IPS DF 6.9 (cell line): ENCODE data around the gene MLYCD.

ENCODE experiments used
- DNase-seq: peaks from one replicate; pipeline ENCODE4 v3.0.0-alpha.2; 2013; ENCODE audit warnings: low read depth, low spot score
- H3K27ac ChIP-seq: one replicate; pipeline ENCODE4 v1.5.1; 2013; ENCODE audit warnings: low read length, control low read depth
- H3K27me3 ChIP-seq: 2 replicates; pipeline ENCODE4 v1.6.1; 2013; ENCODE audit warnings: mild to moderate bottlenecking, low read length; ENCODE audit not compliant: control insufficient read depth, insufficient read depth
- H3K36me3 ChIP-seq: 2 replicates; pipeline ENCODE4 v1.6.1; 2013; ENCODE audit warnings: low read length; ENCODE audit not compliant: control insufficient read depth, insufficient read depth
- H3K4me1 ChIP-seq: 2 replicates; pipeline ENCODE4 v1.6.1; 2013; ENCODE audit warnings: low read length; ENCODE audit not compliant: control insufficient read depth, insufficient read depth
- H3K4me3 ChIP-seq: 2 replicates; pipeline ENCODE4 v1.5.1; 2013; ENCODE audit warnings: mild to moderate bottlenecking, low read length
- H3K9me3 ChIP-seq: 2 replicates; pipeline ENCODE4 v1.6.1; 2013; ENCODE audit warnings: low read length, inconsistent platforms; ENCODE audit not compliant: control insufficient read depth, insufficient read depth
- WGBS: extraction: QIAGEN DNeasy Blood & Tissue Kit; methylation state at CpG from one replicate; pipeline ENCODE4 v1.1.7; 2013; ENCODE audit warnings: mixed read lengths, missing lambda C conversion rate; ENCODE audit not compliant: insufficient read length, insufficient coverage; 5-methylcytosine and 5-hydroxymethylcytosine counted together

MLYCD gene

DNA sequence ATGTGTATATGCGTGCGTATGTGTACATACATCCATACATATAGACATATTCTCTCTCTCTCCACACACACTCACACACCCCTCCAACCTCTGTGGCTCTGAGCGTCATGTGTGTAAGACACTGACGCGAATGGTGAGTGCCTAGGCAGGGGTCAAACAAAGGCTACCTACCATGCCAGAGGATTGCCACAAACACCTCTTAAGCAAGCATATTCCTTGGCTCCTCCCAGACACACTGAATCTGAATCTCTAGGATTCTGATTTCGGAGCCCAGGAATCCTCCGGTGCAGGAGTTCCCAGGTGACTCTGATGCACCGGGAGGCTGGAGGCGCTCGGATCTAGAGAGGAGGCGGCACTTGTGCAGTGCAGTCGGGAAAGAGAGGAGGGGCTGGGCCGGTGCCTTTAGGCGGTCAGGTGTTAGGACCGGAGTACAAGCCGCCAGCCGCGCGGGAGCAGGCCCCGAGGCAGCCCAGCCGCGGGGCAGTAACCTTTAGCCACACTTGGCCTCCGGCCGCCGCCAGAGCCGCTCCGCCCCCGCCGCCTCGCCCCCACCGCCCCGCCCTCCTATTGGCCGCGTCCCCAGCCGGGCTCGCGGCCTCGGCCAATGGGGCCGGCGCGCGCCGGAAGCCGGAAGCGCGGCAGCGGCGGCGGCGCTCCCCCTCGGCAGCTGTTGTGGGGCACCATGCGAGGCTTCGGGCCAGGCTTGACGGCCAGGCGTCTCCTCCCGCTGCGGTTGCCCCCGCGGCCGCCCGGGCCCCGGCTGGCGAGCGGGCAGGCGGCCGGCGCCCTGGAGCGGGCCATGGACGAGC is at the start of gene MLYCD:
Gene MLYCD (plus strand): TSS at position 653 of the 809 bp plus-strand sequence. CDS start 30 bp downstream, at position 683.
- no peaks in the 10 kb centered on the region for H3K27me3 ChIP-seq
- WGBS: no CpG with 5 or more reads among the region's 69 CpGs

DNA sequence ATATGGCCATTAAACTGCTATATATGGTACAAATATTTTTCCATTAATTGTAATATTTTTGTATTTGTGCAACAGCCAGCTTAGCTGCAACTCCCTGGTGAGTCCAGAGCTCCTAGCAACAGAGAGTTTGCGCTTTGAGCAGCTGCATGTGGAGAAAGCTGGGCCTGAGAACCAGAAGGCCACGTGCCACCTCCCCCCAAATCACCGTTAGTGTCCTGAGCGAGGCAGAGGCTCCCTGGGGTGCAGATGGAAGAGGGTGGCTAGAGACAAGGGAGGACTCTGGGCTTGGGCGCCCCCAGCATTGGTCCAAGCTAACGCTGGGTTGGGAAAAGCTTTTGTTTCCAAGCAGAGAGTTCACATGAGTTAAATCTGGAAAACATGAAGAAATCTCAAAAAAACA is 49.5 kb upstream of the MLYCD start:
- H3K27me3 ChIP-seq: no peaks in the 10 kb centered on the region
- no peak for DNase-seq
- no CpG with 5 or more reads among the region's 6 CpGs for WGBS
- H3K27ac ChIP-seq: no peak overlapping the region
- H3K9me3 ChIP-seq: no peaks in the 10 kb centered on the region
- H3K4me1 ChIP-seq: peaks cover 2% of the 10 kb centered on the region; the same call in 1 of the 2 replicates
- no peaks in the 10 kb centered on the region for H3K36me3 ChIP-seq
- H3K4me3 ChIP-seq: no peak overlapping the region

More for the DNA sequence above, at the start of gene MLYCD:
- peak within 1 kb of the TSS; percentile 84 for H3K4me3 ChIP-seq
- 0 out of 2 replicates have a peak, but pooled peaks cover under 1% of the 10 kb centered on the region for H3K36me3 ChIP-seq
- no peak within 1 kb of the TSS for H3K27ac ChIP-seq
- peak; percentile 35 for DNase-seq
- H3K9me3 ChIP-seq: no peaks in the 10 kb centered on the region
- peaks cover 1% of the 10 kb centered on the region; the same call in 1 of the 2 replicates for H3K4me1 ChIP-seq

DNA sequence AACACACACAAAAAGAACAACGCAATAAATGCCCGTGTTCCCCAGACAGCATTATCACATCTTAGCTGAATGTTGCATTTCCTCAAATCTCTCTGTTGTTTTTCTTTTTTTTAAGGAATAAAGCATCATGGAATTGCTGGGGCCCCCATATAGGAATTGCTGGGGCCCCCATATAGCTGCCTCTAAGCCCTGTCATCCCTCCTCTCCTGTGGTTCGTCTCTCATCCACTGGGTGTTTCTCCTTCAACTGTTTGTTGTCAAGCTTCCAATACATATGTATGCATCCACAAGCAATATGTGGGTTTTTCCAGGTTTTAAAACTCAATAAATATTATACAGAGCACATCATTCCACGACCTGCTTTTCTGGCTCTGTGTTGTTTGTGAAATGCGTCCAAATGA is 48.0 kb upstream of the MLYCD start:
- no CpG with 5 or more reads among the region's 5 CpGs for WGBS
- Histone ChIP-seq H3K9me3 (no peaks in the 10 kb centered on the region), H3K27me3 (no peaks in the 10 kb centered on the region), H3K27ac (no peak overlapping the region), H3K4me1 (peaks cover 2% of the 10 kb centered on the region; the same call in 1 of the 2 replicates), H3K4me3 (no peak overlapping the region), H3K36me3 (no peaks in the 10 kb centered on the region)
- no peak for DNase-seq

DNA sequence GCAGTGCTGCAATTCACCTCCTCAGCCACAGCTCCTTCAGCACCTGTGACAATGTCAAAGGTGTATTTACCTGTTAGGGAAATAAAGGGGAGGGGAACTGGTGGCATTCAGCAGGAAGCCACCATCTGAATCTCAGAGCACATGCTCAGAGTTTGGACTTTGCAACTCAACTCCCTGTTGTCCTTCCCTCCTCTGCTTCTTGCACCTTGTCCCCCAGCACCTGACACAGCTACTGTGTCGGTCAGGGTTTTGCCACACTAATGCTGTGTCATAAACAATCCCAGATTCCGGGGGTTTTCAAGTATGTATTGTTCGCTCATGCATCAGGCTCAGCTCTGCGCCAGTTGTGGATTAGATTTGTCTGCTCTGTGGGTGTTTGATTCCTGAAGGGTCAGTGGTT is 47.4 kb upstream of the MLYCD start:
- H3K4me1 ChIP-seq: peaks cover 2% of the 10 kb centered on the region; the same call in 1 of the 2 replicates
- DNase-seq: no peak
- no peak overlapping the region for H3K27ac ChIP-seq
- WGBS: no CpG with 5 or more reads among the region's 4 CpGs
- H3K9me3 ChIP-seq: no peaks in the 10 kb centered on the region
- H3K4me3 ChIP-seq: no peak overlapping the region
- H3K27me3 ChIP-seq: no peaks in the 10 kb centered on the region
- H3K36me3 ChIP-seq: no peaks in the 10 kb centered on the region

DNA sequence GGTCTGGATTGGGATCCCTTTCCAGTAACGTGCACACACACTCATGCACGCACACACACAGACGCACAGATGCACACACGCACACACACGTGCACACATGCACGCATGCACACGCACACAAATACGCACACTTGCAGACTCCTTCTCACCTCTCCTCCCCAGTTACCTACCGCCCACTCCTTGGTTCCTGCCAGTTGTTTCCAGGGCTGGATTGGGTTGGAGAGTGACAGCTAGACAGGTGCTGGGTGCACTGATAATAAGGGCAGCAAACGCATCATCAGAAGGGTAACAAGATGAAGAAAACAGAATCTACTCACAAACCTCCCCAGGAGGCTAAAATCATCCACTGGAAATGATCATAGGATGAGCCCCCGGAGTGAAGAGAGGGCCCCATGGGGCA is 46.1 kb upstream of the MLYCD start:
- Histone ChIP-seq H3K36me3 (no peaks in the 10 kb centered on the region), H3K9me3 (no peaks in the 10 kb centered on the region), H3K27ac (no peak overlapping the region), H3K27me3 (no peaks in the 10 kb centered on the region), H3K4me1 (peaks cover 2% of the 10 kb centered on the region; the same call in 1 of the 2 replicates), H3K4me3 (no peak overlapping the region)
- DNase-seq: no peak
- WGBS: no CpG with 5 or more reads among the region's 11 CpGs

DNA sequence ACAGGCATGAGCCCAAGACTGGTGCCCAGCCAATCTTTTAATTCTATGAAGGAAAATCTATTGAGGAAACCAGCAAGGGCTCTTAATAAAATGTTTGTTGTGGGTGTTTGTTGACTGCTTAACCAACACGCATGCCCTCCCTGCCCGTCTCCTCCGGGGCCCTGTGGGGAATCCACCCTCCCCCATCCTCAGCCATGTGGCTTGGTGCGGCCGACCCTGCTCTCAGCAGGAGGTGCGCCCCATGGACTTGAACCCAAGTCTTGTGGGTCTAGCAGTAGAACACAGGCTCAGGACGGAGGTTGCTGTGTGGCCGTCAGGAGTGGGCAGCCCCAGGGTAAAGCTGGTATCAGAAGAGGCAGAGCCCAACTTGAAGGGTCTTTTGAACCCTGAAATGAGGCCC is 45.1 kb upstream of the MLYCD start:
- no peaks in the 10 kb centered on the region for H3K36me3 ChIP-seq
- H3K4me3 ChIP-seq: no peak overlapping the region
- H3K4me1 ChIP-seq: peaks cover 2% of the 10 kb centered on the region; the same call in 1 of the 2 replicates
- DNase-seq: no peak
- H3K27me3 ChIP-seq: no peaks in the 10 kb centered on the region
- WGBS: no CpG with 5 or more reads among the region's 8 CpGs
- H3K27ac ChIP-seq: no peak overlapping the region
- H3K9me3 ChIP-seq: no peaks in the 10 kb centered on the region

DNA sequence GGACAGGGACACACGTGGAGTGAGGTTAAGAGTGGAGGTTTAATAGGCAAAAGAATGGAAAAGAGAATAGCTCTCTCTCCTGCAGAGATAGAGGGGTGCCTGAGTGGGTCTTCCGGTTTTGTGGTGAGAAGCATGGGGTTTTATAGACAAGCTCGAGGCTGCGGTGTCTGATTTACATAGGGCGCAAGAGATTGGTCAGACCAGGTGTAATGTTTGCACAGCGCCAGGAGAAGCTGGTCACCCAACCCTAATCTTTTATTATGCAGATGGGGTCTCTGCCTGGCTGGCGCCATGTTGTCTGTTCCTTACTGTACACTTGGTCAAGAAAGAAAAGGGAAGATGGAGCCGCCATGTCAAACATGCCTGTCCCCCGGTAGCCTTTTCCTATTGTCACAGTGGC is 44.5 kb upstream of the MLYCD start:
- no CpG with 5 or more reads among the region's 9 CpGs for WGBS
- DNase-seq: no peak
- no peak overlapping the region for H3K4me3 ChIP-seq
- H3K36me3 ChIP-seq: no peaks in the 10 kb centered on the region
- no peaks in the 10 kb centered on the region for H3K27me3 ChIP-seq
- no peak overlapping the region for H3K27ac ChIP-seq
- H3K4me1 ChIP-seq: peaks cover 2% of the 10 kb centered on the region
- H3K9me3 ChIP-seq: no peaks in the 10 kb centered on the region

DNA sequence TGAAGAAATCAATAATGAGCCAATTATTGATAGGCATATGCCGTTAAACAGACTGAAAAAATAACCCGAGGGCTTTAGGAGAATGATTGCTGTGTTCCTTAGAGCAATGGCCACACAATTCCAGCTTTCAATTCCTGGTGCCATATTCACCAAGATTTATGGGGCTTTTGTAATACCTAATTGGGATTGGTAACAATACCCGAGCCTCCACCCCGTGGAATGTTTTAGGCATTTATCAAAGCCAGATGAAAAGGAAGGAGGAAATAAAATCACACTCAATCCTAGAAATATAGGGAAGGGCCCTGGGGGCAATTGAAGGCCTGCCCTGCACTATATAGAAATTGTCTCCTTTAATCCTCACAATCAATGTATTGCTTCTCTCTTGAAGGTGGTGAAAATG is 42.1 kb upstream of the MLYCD start:
- no peaks in the 10 kb centered on the region for H3K9me3 ChIP-seq
- H3K36me3 ChIP-seq: no peaks in the 10 kb centered on the region
- no peak for DNase-seq
- H3K4me3 ChIP-seq: no peak overlapping the region
- no peaks in the 10 kb centered on the region for H3K27me3 ChIP-seq
- peaks cover 2% of the 10 kb centered on the region for H3K4me1 ChIP-seq
- H3K27ac ChIP-seq: no peak overlapping the region
- no CpG with 5 or more reads among the region's 4 CpGs for WGBS

DNA sequence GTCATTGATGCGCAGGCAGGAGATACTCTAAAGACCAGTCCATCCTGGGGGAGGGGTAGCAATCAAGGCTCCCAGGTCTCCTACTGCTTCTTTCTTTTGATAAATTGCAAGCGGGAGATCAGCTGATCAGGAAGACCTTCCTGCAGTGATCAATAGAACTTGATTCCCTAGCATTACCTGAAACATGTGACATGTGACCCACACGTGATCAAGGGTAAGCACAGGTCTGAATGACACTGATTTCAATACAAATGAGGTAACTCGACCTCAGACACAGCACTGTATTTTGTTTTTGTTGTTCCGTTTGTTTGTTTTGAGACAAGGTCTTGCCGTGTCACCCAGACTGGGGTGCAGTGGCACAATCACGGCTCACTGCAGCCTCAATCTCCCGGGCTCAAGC is 39.6 kb upstream of the MLYCD start:
- no peak for DNase-seq
- no peaks in the 10 kb centered on the region for H3K36me3 ChIP-seq
- no peaks in the 10 kb centered on the region for H3K27me3 ChIP-seq

DNA sequence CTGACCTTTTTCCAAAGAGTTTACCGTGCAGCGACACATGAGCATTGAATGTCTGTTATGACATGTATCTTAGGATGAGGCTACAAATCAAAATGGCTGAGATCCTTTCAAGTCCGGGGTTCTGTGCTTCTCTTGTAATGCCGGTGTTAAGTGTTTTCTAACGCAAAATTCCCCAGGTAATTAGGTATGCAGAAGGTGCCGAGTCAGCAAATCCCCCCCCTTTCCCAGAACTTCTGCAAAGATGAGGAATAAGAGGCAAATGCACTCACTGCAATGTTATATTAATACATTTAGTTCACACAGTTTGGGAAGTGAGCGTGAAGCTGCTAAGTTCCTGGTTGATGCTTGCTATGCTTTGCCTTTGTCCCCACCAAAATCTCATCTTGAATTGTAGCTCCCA is 36.3 kb upstream of the MLYCD start:
- Histone ChIP-seq H3K36me3 (no peaks in the 10 kb centered on the region), H3K4me1 (no peaks in the 10 kb centered on the region; the same call in 1 of the 2 replicates), H3K4me3 (no peak overlapping the region), H3K27me3 (no peaks in the 10 kb centered on the region), H3K27ac (no peak overlapping the region), H3K9me3 (no peaks in the 10 kb centered on the region)
- no CpG with 5 or more reads among the region's 7 CpGs for WGBS
- DNase-seq: no peak

More for the DNA sequence above, 39.6 kb upstream of the MLYCD start:
- WGBS: no CpG with 5 or more reads among the region's 8 CpGs
- Histone ChIP-seq H3K4me3 (no peak overlapping the region), H3K9me3 (no peaks in the 10 kb centered on the region), H3K4me1 (no peaks in the 10 kb centered on the region; the same call in 1 of the 2 replicates), H3K27ac (no peak overlapping the region)

DNA sequence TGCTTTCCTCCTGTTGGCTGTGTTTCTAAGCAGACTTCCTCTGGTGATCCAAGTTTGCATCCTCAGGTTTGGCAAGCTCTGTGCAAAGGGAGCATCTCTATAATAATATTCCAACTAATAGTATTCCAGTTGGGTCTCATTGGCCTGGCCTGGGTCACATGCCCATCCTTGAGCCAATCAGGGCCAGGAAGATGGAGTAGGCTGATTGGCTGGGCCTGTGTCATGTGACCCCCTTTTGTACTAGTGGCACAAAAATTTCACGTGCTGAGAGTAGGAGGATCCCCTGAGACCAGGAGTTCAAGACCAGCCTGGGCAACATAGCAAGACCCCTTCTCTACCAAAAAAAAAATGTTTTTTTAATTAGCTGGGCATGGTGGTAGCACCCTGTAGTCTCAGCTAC is 35.2 kb upstream of the MLYCD start:
- no peaks in the 10 kb centered on the region for H3K27me3 ChIP-seq
- no peaks in the 10 kb centered on the region for H3K9me3 ChIP-seq
- no peak overlapping the region for H3K4me3 ChIP-seq
- WGBS: no CpG with 5 or more reads among the region's 1 CpG
- H3K4me1 ChIP-seq: no peaks in the 10 kb centered on the region; the same call in 1 of the 2 replicates
- no peak overlapping the region for H3K27ac ChIP-seq
- no peaks in the 10 kb centered on the region for H3K36me3 ChIP-seq
- no peak for DNase-seq
